RKO (cell line): Measurements from ENCODE around the gene MORC4.

ENCODE experiments used
- DNase-seq: peaks from one replicate; pipeline ENCODE4 v3.0.0-alpha.2; 2016; ENCODE audit warnings: low spot score

MORC4 gene

DNA sequence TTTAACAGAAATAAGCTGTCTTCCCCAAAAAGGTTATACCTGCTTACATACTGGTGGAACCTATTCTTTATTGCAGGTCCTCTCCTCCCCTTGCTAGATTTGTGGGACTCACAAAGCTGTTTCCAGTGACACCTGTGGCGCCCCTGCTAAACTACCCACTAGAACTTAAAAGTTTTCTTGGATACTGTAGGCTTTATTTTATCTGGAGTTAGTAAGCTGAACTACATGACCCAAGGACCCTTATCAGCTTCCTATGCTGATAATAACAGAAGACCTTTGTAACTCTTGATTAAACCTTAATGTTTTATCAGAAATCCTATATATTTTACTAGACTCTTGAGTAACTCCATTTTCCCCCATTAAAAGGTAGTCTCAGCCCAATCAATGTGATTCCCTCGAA, 47.5 kb downstream of the MORC4 start:
- no peak for DNase-seq

DNA sequence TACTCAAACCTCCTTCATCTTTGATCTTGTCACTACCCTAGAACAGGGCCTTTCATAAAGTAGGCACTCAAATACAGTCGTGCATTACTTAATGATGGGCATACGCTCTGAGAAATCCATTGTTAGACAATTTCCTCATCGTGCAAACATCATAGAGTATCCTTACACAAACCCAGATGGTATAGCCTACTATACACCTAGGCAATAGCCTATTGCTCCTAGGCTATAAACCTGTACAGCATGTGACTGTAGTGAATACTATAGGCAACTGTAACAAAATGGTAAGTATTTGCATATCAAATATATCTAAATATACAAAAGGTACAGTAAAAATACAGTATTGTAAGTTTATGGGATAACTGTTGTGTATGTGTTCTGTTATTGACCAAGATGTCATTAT, 47.9 kb downstream of the MORC4 start:
- no peak for DNase-seq

DNA sequence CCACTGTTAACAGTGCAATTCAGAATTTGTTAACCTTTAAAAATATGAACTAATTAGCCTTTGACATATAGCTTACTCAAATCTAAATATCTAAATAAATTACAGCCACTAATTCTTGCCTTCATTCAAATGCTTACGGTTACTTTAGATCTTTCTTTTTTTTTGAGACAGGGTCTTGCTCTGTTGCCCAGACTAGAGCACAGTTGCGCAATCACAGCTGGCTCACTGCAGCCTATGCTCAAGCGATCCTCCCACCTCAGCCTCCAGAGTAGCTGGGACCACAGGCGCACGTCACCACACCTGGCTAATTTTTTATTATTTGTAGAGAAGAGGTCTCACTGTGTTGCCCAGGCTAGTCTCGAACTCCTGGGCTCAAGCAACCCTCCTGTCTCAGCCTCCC, 48.8 kb downstream of the MORC4 start:
- no peak for DNase-seq

DNA sequence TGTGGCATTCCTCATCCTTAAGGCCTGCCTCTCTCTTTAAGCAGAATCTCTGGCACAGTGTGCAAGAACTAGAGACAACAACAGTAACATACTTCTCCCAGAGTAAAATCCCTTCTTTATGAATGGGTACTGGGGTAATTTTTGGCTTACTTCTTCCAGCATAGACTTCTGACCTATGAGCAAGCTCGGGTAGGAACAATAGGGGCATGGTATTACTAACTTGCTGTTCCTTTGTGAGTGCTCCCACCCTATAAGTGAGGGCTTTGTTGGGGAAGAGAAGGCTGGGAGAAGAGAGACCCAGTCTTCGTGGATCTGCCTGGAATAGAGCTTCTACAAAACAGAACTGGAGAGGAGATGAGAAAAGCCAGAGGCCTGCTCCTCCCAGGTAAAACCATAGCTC, 49.6 kb downstream of the MORC4 start:
- no peak for DNase-seq

- no peak for DNase-seq
These were observed 50.6 kb downstream of the MORC4 start for GRCh38 chrX:106949366-106949765.

- no peak for DNase-seq
These were observed 51.4 kb downstream of the MORC4 start for GRCh38 chrX:106948641-106949040.

- DNase-seq = no peak
These were observed 53.5 kb downstream of the MORC4 start for GRCh38 chrX:106946464-106946863.

- DNase-seq = no peak
These were observed 59.9 kb downstream of the MORC4 start for GRCh38 chrX:106940068-106940467.

GRCh38 chrX:106939566-106939965, 60.4 kb downstream of the MORC4 start:
- no peak for DNase-seq

GRCh38 chrX:106936246-106936645, 63.8 kb downstream of the MORC4 start:
- no peak for DNase-seq

- no peak for DNase-seq
These were observed 64.8 kb downstream of the MORC4 start for GRCh38 chrX:106935175-106935574.

DNA sequence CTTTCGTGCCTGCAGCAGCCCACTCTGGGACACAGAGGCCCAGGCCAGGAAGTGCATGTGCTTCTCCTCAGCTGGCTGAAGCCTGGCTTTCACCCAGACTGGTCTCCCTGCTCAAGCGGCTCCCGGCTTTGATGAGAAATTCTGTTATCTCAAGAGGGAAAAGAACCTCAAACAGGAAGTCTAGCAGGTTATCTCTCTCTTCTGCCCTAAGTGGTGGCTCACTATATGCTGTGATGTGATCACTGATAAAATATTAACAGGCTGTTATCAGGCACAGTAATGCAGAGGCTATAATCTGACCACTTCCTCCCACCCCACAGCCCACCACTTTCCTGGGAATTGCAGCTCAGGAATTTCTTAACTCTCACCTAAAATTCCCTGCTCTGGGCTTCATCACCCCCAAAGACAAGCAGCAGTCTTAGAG, 66.5 kb downstream of the MORC4 start:
- no peak for DNase-seq

DNA sequence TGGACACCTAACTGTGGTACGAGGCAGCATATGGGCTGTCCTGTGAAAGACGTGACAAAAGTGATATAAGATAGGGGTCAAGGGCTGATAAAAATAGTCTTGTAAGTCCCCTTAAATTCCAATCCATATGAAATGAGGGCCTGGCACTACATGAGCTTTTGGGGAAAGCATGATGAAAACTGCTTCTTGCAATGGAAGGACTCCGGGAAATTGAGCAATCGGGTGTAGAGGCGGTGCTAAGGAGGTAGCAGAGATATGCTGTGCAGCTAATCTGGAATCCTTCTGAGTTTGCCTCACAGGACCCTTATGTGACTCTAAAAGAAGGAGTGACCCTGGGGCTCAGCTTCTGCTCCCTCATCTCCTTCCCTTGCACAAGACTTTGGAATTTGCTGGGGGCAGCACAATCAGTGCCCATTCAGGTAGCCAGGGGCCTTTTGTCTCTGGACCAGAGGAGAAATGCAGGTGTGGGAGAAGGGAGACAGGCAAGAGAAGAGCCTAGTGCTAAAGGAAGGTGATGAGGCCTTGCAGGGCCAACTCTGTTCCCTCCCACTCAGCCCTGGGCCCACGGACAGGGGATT, 67.0 kb downstream of the MORC4 start:
- DNase-seq = no peak

DNA sequence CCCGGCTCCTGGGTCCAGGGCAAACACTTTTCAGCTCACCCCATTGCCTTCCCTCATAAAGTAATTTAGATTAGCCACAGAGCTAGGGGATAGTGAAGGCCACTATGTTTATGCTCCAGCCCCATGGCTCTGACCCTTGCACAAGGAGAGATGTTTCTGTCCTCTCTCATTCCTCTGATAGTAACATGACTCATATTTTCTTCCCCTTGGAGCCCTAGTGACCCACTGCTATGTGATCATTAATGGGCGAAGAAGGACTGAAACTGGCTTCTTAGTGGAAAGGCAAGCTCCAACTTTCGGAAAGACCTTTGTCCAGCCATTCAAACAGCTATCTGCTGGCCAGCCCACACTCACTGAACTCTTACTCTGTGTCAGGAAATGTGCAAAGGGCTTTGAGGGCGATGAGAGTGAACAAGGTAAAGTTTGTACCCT, 67.5 kb downstream of the MORC4 start:
- no peak for DNase-seq

DNA sequence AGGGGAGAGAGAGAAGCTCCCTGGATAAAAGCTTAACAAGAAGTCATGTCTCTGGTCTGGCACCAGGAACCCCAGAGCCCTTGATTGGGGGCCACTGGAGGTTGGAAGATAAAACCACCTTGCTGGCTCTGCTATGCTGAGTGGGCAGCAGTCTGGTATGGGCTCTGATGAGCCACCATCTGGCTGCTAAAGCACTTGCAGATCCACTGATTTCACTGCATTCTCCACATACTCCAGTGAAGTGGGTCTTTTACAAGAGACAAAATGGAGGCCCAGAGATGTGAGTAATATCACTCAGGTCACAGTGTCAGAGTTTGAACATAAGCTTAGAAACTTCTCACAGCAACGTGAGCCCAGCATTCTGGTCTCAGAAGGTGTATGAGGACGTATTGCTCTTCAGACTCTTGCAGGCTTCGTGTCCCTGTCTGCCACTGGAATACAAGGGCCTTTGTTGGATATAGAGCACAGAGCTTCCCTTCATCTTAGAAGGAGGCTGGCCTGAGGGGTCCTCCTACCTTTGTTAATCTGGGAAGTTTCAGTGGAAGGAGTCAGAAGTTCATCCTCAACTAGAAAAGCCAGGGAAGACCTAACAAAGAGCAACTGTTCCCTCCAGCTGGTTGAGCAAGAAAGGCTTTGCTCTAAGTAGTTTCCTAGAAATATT, 68.1 kb downstream of the MORC4 start:
- DNase-seq = no peak

DNA sequence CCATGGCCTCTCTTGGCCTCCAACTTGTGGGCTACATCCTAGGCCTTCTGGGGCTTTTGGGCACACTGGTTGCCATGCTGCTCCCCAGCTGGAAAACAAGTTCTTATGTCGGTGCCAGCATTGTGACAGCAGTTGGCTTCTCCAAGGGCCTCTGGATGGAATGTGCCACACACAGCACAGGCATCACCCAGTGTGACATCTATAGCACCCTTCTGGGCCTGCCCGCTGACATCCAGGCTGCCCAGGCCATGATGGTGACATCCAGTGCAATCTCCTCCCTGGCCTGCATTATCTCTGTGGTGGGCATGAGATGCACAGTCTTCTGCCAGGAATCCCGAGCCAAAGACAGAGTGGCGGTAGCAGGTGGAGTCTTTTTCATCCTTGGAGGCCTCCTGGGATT, 71.8 kb downstream of the MORC4 start:
- DNase-seq = no peak

DNA sequence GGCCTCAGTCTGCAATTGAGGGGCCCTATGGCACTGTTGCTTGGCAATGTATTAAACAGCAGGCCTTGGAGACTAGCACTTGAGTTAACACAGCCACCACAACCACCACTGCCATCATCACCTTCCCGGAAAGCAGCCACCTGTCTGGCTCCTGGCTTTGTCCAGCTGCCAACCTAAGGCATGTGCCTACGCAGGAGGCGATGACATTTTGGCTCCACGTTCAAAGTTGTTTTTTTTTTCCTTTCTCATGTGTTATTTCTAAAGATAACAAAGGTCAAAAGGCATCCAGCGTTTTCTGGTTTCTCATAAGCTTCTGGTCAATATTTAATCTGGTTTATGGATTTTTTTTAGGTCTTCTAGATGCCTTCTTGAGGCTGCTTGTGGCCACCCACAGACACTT, 72.3 kb downstream of the MORC4 start:
- no peak for DNase-seq

- DNase-seq = no peak
These were observed 73.0 kb downstream of the MORC4 start for GRCh38 chrX:106927023-106927422.

- no peak for DNase-seq
These were observed 78.4 kb downstream of the MORC4 start for GRCh38 chrX:106921637-106922036.

DNA sequence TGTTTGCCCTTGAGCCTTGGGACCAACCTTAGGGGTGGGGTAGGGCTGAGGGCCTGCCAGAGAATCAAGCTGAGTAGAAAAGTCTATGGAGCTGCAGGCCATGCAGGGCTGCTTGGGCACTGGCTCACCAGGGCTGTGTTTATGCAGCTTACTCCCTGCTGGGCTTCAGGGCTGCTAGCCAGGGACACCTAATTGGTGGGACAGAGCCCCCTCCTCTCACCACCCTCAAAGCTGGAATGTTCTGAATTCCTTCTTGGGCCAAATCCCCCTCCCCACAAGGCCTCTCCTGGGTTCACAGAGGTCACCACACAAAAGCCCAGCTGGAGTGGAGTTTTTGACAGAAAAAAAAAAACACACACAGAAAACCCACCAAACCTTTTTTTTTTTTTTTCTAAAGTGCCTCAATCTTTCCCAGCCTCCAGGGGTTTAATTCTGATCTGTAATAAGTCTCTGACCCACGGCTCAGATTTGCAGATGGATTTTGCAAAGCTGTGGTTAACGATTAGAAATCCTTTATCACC, 80.0 kb downstream of the MORC4 start, which contains the start of gene CLDN2:
Gene CLDN2 (plus strand): TSS at position 471 of the 521 bp plus-strand sequence. CDS start 7,827 bp downstream, outside the sequence.
- DNase-seq = no peak

GRCh38 chrX:106917830-106918500, 82.0 kb downstream of the MORC4 start:
- peak; percentile 65 for DNase-seq

DNA sequence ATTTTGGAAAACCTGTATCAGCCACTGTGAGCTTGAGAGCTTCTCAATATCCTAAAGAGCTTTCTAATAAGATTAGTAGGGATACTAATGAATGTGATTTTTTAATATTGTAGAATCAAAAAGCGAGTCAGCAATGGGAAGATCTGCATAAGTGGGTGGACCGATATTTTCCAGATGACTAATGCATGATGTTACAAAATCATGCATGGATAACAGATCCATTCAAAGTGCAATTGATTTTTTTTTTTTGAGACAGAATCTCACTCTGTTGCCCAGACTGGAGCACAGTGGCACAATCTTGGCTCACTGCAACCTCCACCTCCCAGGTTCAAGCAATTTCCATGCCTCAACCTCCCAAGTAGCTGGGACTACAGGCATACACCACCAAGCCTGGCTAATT, 87.1 kb downstream of the MORC4 start:
- DNase-seq = no peak

GRCh38 chrX:106906361-106906760, 93.7 kb downstream of the MORC4 start:
- DNase-seq = no peak
